ENCODE data around the gene PIK3AP1. TPM values are rescaled to one million over a fixed set of nuclear protein-coding genes. Genes with fewer than 3 reads are reported as not detected.

The PIK3AP1 gene
- total RNA-seq, 1 experiment from 2014 or later = 4.3 TPM

DNA sequence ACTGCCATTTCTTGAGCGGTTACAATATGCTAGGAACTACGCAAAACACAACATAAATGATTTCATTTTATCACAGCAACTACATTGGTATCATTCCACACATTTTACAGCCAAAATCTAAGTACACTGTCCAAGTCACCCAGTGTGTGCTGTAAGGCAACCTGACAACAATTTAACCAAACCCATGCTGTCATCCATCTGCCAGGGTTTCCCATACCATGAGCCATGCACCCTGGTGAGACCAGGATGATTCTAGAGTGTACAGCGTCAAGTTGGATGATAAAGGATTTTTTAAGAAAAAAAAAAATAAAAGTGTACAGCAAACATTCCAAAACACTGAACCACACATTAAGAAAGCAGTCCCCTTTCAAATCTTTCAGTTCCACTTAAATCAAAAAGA, 52.9 kb downstream of the PIK3AP1 start:
- no peak overlapping the region for H3K27ac Mint-ChIP-seq

DNA sequence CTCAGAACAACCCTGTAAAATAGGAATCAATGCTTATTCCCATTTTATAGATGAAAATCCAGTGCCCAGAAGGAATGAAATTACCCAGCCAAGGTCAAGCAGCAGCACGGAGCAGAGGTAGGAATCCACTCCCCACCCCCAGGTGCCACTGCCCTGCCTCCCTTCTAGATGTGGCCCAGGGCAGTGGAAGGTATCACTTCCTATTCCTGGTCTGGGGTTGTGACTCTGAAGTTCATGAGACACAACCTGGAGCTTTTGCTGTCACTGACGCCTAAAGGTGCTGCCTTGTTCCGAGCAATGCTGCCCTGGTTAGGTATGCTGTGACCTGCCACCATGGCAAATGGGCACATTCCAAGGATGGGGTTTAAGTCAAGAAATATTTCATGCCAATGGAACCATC, 53.6 kb downstream of the PIK3AP1 start:
- no peak overlapping the region for H3K27ac Mint-ChIP-seq
- H3K27me3 Mint-ChIP-seq (ENCODE audit: low read depth) = no peaks in the 10 kb centered on the region
- H3K4me3 Mint-ChIP-seq = no peak overlapping the region
- ATAC-seq = no peak
- H3K36me3 Mint-ChIP-seq = no peaks in the 10 kb centered on the region
- H3K4me1 Mint-ChIP-seq = peaks cover 6% of the 10 kb centered on the region; the same call in 1 of the 2 replicates
- ChIA-PET CTCF (no interaction called here), POLR2A (no interaction called here)
- DNase-seq (ENCODE audit: low spot score) = no peak
- H3K9me3 Mint-ChIP-seq = no peaks in the 10 kb centered on the region
- TF ChIP-seq TEAD1 (CRISPR knock-in tag; IDR thresholded peaks at IDR 0.05) = no peak
- TF ChIP-seq CREM (CRISPR knock-in tag; IDR thresholded peaks at IDR 0.05) = no peak
- TF ChIP-seq, protein P1, sequence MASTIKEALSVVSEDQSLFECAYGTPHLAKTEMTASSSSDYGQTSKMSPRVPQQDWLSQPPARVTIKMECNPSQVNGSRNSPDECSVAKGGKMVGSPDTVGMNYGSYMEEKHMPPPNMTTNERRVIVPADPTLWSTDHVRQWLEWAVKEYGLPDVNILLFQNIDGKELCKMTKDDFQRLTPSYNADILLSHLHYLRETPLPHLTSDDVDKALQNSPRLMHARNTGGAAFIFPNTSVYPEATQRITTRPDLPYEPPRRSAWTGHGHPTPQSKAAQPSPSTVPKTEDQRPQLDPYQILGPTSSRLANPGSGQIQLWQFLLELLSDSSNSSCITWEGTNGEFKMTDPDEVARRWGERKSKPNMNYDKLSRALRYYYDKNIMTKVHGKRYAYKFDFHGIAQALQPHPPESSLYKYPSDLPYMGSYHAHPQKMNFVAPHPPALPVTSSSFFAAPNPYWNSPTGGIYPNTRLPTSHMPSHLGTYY (CRISPR knock-in tag; IDR thresholded peaks at IDR 0.05) = no peak
- TF ChIP-seq E2F4 (CRISPR knock-in tag; IDR thresholded peaks at IDR 0.05; ENCODE audit: borderline replicate concordance, low read depth) = no peak
- no peak for TF ChIP-seq SMAD3 (CRISPR knock-in tag; IDR thresholded peaks at IDR 0.05; ENCODE audit: borderline replicate concordance)
- no peak for TF ChIP-seq CBFB (CRISPR knock-in tag; IDR thresholded peaks at IDR 0.05; ENCODE audit: low read depth)
- no peak for TF ChIP-seq NFATC4 (CRISPR knock-in tag; IDR thresholded peaks at IDR 0.05)
- no peak for TF ChIP-seq GTF2I (CRISPR knock-in tag; conservative IDR thresholded peaks at IDR 0.05)
- no peak for TF ChIP-seq FOXK1 (CRISPR knock-in tag; IDR thresholded peaks at IDR 0.05)

More for the DNA sequence above, 52.9 kb downstream of the PIK3AP1 start:
- Mint-ChIP-seq H3K4me3 (no peak overlapping the region), H3K9me3 (no peaks in the 10 kb centered on the region), H3K27me3 (ENCODE audit: low read depth) (no peaks in the 10 kb centered on the region), H3K4me1 (peaks cover 6% of the 10 kb centered on the region; the same call in 1 of the 2 replicates), H3K36me3 (no peaks in the 10 kb centered on the region)
- POLR2A ChIA-PET = no interaction called here
- DNase-seq (ENCODE audit: low spot score) (no peak), ATAC-seq (no peak)
- CTCF ChIA-PET = no interaction called here
- TF ChIP-seq ZNF396 (CRISPR knock-in tag; IDR thresholded peaks at IDR 0.05; ENCODE audit: borderline replicate concordance) (no peak), ZBTB43 (CRISPR knock-in tag; IDR thresholded peaks at IDR 0.05) (no peak), JUN (CRISPR knock-in tag; IDR thresholded peaks at IDR 0.05) (no peak), HMGXB4 (CRISPR knock-in tag; IDR thresholded peaks at IDR 0.05) (no peak), ESRRA (CRISPR knock-in tag; IDR thresholded peaks at IDR 0.05; ENCODE audit: borderline replicate concordance) (no peak), FOXK1 (CRISPR knock-in tag; IDR thresholded peaks at IDR 0.05) (no peak), ZNF317 (CRISPR knock-in tag; IDR thresholded peaks at IDR 0.05; ENCODE audit: borderline replicate concordance, low read depth) (no peak), SMAD4 (CRISPR knock-in tag; IDR thresholded peaks at IDR 0.05) (no peak), ZNF232 (CRISPR knock-in tag; IDR thresholded peaks at IDR 0.05) (no peak), GTF2I (CRISPR knock-in tag; conservative IDR thresholded peaks at IDR 0.05) (no peak), ZNF423 (CRISPR knock-in tag; IDR thresholded peaks at IDR 0.05) (no peak), ZNF263 (CRISPR knock-in tag; IDR thresholded peaks at IDR 0.05; ENCODE audit: low read depth) (no peak), TP53 (CRISPR knock-in tag; IDR thresholded peaks at IDR 0.05) (no peak), SMAD3 (CRISPR knock-in tag; IDR thresholded peaks at IDR 0.05; ENCODE audit: borderline replicate concordance) (no peak), ATF3 (CRISPR knock-in tag; conservative IDR thresholded peaks at IDR 0.05) (no peak)
- TF ChIP-seq, protein P2, sequence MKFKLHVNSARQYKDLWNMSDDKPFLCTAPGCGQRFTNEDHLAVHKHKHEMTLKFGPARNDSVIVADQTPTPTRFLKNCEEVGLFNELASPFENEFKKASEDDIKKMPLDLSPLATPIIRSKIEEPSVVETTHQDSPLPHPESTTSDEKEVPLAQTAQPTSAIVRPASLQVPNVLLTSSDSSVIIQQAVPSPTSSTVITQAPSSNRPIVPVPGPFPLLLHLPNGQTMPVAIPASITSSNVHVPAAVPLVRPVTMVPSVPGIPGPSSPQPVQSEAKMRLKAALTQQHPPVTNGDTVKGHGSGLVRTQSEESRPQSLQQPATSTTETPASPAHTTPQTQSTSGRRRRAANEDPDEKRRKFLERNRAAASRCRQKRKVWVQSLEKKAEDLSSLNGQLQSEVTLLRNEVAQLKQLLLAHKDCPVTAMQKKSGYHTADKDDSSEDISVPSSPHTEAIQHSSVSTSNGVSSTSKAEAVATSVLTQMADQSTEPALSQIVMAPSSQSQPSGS (CRISPR knock-in tag; IDR thresholded peaks at IDR 0.05; ENCODE audit: borderline replicate concordance, low read depth) = no peak
- TF ChIP-seq, protein P3, sequence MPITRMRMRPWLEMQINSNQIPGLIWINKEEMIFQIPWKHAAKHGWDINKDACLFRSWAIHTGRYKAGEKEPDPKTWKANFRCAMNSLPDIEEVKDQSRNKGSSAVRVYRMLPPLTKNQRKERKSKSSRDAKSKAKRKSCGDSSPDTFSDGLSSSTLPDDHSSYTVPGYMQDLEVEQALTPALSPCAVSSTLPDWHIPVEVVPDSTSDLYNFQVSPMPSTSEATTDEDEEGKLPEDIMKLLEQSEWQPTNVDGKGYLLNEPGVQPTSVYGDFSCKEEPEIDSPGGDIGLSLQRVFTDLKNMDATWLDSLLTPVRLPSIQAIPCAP (CRISPR knock-in tag; IDR thresholded peaks at IDR 0.05) = no peak
- TF ChIP-seq, protein P4, sequence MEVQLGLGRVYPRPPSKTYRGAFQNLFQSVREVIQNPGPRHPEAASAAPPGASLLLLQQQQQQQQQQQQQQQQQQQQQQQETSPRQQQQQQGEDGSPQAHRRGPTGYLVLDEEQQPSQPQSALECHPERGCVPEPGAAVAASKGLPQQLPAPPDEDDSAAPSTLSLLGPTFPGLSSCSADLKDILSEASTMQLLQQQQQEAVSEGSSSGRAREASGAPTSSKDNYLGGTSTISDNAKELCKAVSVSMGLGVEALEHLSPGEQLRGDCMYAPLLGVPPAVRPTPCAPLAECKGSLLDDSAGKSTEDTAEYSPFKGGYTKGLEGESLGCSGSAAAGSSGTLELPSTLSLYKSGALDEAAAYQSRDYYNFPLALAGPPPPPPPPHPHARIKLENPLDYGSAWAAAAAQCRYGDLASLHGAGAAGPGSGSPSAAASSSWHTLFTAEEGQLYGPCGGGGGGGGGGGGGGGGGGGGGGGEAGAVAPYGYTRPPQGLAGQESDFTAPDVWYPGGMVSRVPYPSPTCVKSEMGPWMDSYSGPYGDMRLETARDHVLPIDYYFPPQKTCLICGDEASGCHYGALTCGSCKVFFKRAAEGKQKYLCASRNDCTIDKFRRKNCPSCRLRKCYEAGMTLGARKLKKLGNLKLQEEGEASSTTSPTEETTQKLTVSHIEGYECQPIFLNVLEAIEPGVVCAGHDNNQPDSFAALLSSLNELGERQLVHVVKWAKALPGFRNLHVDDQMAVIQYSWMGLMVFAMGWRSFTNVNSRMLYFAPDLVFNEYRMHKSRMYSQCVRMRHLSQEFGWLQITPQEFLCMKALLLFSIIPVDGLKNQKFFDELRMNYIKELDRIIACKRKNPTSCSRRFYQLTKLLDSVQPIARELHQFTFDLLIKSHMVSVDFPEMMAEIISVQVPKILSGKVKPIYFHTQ (CRISPR knock-in tag; IDR thresholded peaks at IDR 0.05) = no peak
